ENCODE measurements around the gene KDM4B.
"Not testable (repeated sequence)": the region's sequence is repeated elsewhere in the genome, so short reads cannot be mapped to it uniquely, and the experiment has no call there.

The KDM4B gene

GRCh38 chr19:5171711-5172110 lies 202.8 kb downstream of the KDM4B start:
- DNase-seq (no peak), ATAC-seq (no peak)

- DNase-seq: peak; percentile 17
These were observed 204.1 kb downstream of the KDM4B start for GRCh38 chr19:5172859-5173630.

GRCh38 chr19:5173993-5174392 lies 205.1 kb downstream of the KDM4B start:
- DNase-seq (no peak), ATAC-seq (no peak)

More at GRCh38 chr19:5172859-5173630, 204.1 kb downstream of the KDM4B start:
- peak; percentile 69 for ATAC-seq

- DNase-seq: no peak
- no peak for ATAC-seq
These were observed 209.0 kb downstream of the KDM4B start for GRCh38 chr19:5177745-5178450.

- ATAC-seq (no peak), DNase-seq (no peak)
These were observed 209.9 kb downstream of the KDM4B start for GRCh38 chr19:5178841-5179240.

GRCh38 chr19:5179256-5179655 lies 210.3 kb downstream of the KDM4B start:
- DNase-seq: no peak

GRCh38 chr19:5181329-5181728 lies 212.4 kb downstream of the KDM4B start:
- no peak for DNase-seq
- no peak for ATAC-seq

More at GRCh38 chr19:5179256-5179655, 210.3 kb downstream of the KDM4B start:
- ATAC-seq: no peak

- DNase-seq (no peak), ATAC-seq (no peak)
These were observed 213.8 kb downstream of the KDM4B start for GRCh38 chr19:5182751-5183150.

GRCh38 chr19:5183616-5184015 lies 214.7 kb downstream of the KDM4B start:
- DNase-seq (no peak), ATAC-seq (no peak)

GRCh38 chr19:5184930-5185329 lies 216.0 kb downstream of the KDM4B start:
- no peak for DNase-seq

GRCh38 chr19:5186293-5187050 lies 217.6 kb downstream of the KDM4B start:
- DNase-seq: no peak
- ATAC-seq: no peak

More at GRCh38 chr19:5184930-5185329, 216.0 kb downstream of the KDM4B start:
- no peak for ATAC-seq

- ATAC-seq: no peak
These were observed 219.8 kb downstream of the KDM4B start for GRCh38 chr19:5188548-5189317.

GRCh38 chr19:5189318-5189607 lies 220.3 kb downstream of the KDM4B start:
- ATAC-seq (no peak), DNase-seq (no peak)

More at GRCh38 chr19:5188548-5189317, 219.8 kb downstream of the KDM4B start:
- no peak for DNase-seq

GRCh38 chr19:5191091-5191490 lies 222.2 kb downstream of the KDM4B start:
- no peak for DNase-seq
- ATAC-seq: no peak

GRCh38 chr19:5192568-5192967 lies 223.7 kb downstream of the KDM4B start:
- ATAC-seq: no peak

GRCh38 chr19:5193192-5193591 lies 224.3 kb downstream of the KDM4B start:
- DNase-seq (no peak), ATAC-seq (no peak)

More at GRCh38 chr19:5192568-5192967, 223.7 kb downstream of the KDM4B start:
- DNase-seq: no peak

GRCh38 chr19:5194641-5195040 lies 225.7 kb downstream of the KDM4B start:
- no peak for DNase-seq
- no peak for ATAC-seq

- ATAC-seq, DNase-seq: not testable (repeated sequence)
These were observed 226.7 kb downstream of the KDM4B start for GRCh38 chr19:5195587-5195986.

GRCh38 chr19:5196832-5197231 lies 227.9 kb downstream of the KDM4B start:
- no peak for ATAC-seq
- DNase-seq: no peak

GRCh38 chr19:5200844-5201243 lies 231.9 kb downstream of the KDM4B start:
- no peak for DNase-seq
- no peak for ATAC-seq

- no peak for ATAC-seq
- DNase-seq: no peak
These were observed 233.6 kb downstream of the KDM4B start for GRCh38 chr19:5202553-5202952.

Data from stimulated activated naive CD8-positive, alpha-beta T cell treated with anti-CD3 and anti-CD28 coated beads, Interleukin-15, Interleukin-2, amounts not matched to agents 100 U/mL and 50 U/mL, for 24 hours (primary cell).